Measurements from ENCODE around the gene ANAPC7. TPM values are rescaled to one million over a fixed set of nuclear protein-coding genes. Genes with fewer than 3 reads are reported as not detected.
A peak's percentile ranks its signal among the peaks of the same experiment; 100 is the strongest.
"Not testable (repeated sequence)": the region's sequence is repeated elsewhere in the genome, so short reads cannot be mapped to it uniquely, and the experiment has no call there.

The ANAPC7 gene
- total RNA-seq, 1 donor from 2014 or later = 72.0 TPM

DNA sequence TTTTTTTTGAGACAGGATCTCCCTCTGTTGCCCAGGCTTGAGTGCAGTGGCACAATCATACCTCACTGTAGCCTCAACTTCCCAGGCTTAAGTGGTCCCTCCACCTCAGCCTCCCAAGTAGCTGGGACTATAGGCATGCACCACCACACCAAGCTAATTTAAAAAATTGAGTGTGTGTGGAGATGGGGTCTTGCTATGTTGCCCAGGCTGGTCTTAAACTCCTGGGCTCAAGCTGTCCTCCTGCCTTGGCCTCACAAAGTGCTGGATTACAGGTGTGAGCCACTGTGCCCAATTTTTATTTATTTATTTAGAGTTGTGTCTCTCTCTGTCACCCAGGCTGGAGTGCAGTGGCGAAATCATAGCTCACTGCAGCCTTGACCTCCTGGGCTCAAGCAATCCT is 17.1 kb upstream of the ANAPC7 start:
- H3K4me3 Mint-ChIP-seq; H3K4me1 Mint-ChIP-seq (ENCODE audit: low read depth); H3K9me3 Mint-ChIP-seq; DNase-seq (ENCODE audit: low spot score); H3K36me3 Mint-ChIP-seq (ENCODE audit: low read depth); intact Hi-C loops (cut with micrococcal nuclease); H3K27ac Mint-ChIP-seq: not testable (repeated sequence)
- peaks cover 42% of the 10 kb centered on the region for H3K27me3 Mint-ChIP-seq (ENCODE audit: insufficient read depth)

DNA sequence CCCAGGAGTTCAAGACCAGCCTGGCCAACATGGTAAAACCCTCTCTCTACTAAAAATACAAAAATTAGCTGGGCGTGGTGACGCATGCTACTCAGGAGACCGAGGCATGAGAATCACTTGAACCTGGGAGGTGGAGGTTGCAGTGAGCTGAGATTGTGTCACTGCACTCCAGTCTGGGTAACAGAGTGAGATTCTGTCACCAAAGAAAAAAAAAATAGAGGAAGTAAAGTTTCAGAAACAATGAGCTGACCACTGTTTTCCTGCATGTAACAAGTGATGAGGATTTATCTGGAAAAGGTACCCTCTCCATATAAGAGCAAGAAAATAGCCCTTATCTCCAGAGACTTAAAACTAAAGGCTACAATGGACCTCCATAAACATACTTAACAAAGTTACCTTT is 13.6 kb upstream of the ANAPC7 start:
- intact Hi-C loops (cut with micrococcal nuclease); H3K4me3 Mint-ChIP-seq; H3K27ac Mint-ChIP-seq; DNase-seq (ENCODE audit: low spot score); H3K4me1 Mint-ChIP-seq (ENCODE audit: low read depth); H3K36me3 Mint-ChIP-seq (ENCODE audit: low read depth); H3K9me3 Mint-ChIP-seq: not testable (repeated sequence)
- peaks cover 28% of the 10 kb centered on the region for H3K27me3 Mint-ChIP-seq (ENCODE audit: insufficient read depth)

DNA sequence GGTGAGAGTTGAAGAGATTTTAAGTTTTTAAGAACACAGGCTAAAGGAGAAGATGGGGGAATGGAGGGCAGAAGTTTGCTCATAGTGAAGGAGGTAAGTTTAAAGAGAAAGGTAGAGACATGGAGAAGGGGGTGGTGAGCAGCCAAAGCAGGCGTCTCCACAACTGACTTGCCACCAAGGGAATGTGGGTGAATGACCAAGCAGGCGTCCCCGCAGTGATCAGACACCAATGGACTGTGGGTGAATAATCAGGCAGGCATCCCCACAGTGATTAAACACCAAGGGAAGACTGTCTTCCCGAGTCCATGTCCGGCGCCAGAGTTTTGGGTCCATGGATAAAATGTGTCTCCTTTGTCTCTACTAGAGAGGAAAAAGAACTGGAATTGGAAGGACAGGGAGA is 6.6 kb upstream of the ANAPC7 start:
- H3K27ac Mint-ChIP-seq; intact Hi-C loops (cut with micrococcal nuclease); H3K9me3 Mint-ChIP-seq; DNase-seq (ENCODE audit: low spot score); H3K36me3 Mint-ChIP-seq (ENCODE audit: low read depth); H3K4me3 Mint-ChIP-seq; H3K4me1 Mint-ChIP-seq (ENCODE audit: low read depth): not testable (repeated sequence)
- H3K27me3 Mint-ChIP-seq (ENCODE audit: insufficient read depth) = peaks cover 17% of the 10 kb centered on the region

DNA sequence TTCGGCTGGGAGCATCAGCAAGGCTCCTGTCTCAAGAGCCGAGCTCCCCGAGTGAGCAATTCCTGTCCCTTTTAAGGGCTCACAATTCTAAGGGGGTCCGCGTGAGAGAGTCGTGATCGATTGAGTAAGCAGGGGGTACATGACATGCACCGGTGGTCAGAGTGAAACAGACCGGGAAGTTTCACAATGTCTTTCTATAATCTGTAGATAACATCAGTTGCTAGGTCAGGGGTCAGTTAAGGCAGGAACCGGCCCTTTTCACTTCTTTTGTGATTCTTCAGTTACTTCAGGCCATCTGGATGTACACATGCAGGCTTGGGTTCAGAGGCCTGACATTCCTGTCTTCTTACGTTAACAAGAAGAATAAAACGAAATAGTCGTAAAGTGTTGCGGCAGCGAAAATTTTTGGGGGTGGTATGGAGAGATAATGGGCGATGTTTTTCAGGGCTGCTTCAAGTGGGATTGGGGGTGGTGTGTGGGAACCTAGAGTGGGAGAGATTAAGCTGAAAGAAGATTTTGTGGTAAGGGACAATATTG is 1.7 kb upstream of the ANAPC7 start:
- H3K4me1 Mint-ChIP-seq (ENCODE audit: low read depth) = peaks cover 22% of the 10 kb centered on the region
- peaks cover 12% of the 10 kb centered on the region for H3K36me3 Mint-ChIP-seq (ENCODE audit: low read depth)
- not testable (repeated sequence) for H3K27me3 Mint-ChIP-seq (ENCODE audit: insufficient read depth); H3K27ac Mint-ChIP-seq; DNase-seq (ENCODE audit: low spot score); H3K4me3 Mint-ChIP-seq; H3K9me3 Mint-ChIP-seq
- intact Hi-C loops (cut with micrococcal nuclease) = loop anchor here (2.0 kb wide), 1 partner anchor 124 kb away; the partner anchor contains the start of gene ATP2A2

DNA sequence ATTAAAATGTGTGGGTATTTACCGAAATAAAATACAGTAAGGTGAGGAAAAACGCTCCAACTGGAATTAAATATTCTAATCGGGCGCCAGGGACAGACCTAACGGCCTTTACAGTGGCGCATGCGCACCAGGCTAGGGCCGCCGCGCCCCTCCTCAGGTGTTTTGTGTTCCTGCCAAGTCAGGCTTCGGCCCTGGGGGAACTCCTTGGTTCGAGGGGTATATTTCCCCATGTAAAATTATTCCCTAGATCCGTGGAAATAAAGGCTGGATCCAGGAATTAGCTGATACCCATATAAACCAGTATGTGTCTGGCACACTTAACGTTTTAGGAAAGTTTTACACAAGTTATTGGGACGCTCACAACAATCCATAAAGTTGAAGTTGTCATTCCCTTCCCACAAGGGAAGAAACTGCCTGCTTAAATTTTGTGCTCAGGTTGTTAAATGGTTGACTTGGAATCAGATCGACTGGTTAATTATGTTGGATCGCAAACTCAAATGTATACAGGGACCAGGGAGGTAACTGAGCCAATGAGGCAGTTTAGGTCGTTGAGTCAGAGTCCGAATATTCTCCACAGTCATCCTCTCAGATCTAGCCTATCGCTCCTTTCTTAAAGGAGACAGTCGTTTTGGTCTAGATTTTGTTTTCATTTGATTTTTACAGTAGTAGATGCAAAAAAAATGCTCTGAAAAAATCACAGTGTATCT is 621 bp upstream of the ANAPC7 start:
- Mint-ChIP-seq H3K36me3 (ENCODE audit: low read depth) (peaks cover 18% of the 10 kb centered on the region), H3K4me3 (peak overlapping the region; percentile 100), H3K9me3 (no peaks in the 10 kb centered on the region), H3K27ac (peak overlapping the region; percentile 97), H3K27me3 (ENCODE audit: insufficient read depth) (no peaks in the 10 kb centered on the region), H3K4me1 (ENCODE audit: low read depth) (peaks cover 25% of the 10 kb centered on the region)
- intact Hi-C loops (cut with micrococcal nuclease) = loop anchor here (1.0 to 5.0 kb wide), 6 partner anchors 27 to 832 kb away; partner anchors contain the start of genes ARPC3, ATP2A2, FAM216A and GPN3
- DNase-seq (ENCODE audit: low spot score) = peak; percentile 68

DNA sequence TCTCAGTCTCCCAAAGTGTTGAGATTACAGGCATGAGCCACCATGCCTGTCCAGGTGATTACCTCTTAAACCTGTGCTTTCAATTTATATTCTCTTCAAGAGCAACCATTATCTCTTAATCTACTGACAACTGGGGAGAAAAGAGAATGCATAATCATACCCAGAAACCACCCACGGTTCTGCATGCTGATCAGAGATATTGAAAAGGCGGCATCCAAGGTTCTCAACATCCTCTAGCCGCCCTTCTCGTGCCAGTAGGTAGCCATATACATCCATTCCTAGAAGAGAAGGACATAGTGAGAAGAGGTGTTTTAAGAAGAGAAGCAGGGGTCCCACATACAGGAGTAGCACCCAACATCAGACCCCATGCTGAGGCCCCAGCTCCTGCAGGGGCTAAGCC is 20.8 kb downstream of the ANAPC7 start:
- peaks cover 18% of the 10 kb centered on the region for H3K4me1 Mint-ChIP-seq (ENCODE audit: low read depth)
- DNase-seq (ENCODE audit: low spot score) = no peak
- H3K4me3 Mint-ChIP-seq = no peak overlapping the region
- peak overlapping the region; percentile 71 for H3K27ac Mint-ChIP-seq
- H3K9me3 Mint-ChIP-seq = no peaks in the 10 kb centered on the region
- no peaks in the 10 kb centered on the region for H3K27me3 Mint-ChIP-seq (ENCODE audit: insufficient read depth)
- H3K36me3 Mint-ChIP-seq (ENCODE audit: low read depth) = peaks cover 52% of the 10 kb centered on the region
- intact Hi-C loops (cut with micrococcal nuclease) = no loop called here

DNA sequence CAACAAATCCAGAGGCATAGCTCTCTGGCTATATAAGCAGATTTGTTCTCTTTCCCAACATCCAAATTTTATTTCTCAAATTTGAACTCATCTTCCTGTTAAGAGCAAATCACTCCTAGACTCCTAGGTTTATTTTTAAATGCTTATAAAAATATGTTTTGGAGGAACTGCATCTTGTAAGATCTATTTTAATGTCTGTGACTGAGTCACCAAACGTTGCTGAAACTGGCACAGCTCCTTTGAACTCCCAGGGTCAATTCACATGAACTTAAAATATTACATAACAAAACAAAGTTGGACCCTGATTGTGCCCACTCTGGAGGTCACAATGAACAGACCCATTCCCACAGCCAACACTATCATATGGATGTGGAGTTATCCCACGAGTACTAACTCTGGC is 23.9 kb downstream of the ANAPC7 start:
- Mint-ChIP-seq H3K4me1 (ENCODE audit: low read depth) (peaks cover 10% of the 10 kb centered on the region), H3K36me3 (ENCODE audit: low read depth) (peaks cover 50% of the 10 kb centered on the region), H3K27me3 (ENCODE audit: insufficient read depth) (no peaks in the 10 kb centered on the region), H3K4me3 (no peak overlapping the region), H3K9me3 (no peaks in the 10 kb centered on the region), H3K27ac (no peak overlapping the region)
- intact Hi-C loops (cut with micrococcal nuclease) = no loop called here
- no peak for DNase-seq (ENCODE audit: low spot score)

DNA sequence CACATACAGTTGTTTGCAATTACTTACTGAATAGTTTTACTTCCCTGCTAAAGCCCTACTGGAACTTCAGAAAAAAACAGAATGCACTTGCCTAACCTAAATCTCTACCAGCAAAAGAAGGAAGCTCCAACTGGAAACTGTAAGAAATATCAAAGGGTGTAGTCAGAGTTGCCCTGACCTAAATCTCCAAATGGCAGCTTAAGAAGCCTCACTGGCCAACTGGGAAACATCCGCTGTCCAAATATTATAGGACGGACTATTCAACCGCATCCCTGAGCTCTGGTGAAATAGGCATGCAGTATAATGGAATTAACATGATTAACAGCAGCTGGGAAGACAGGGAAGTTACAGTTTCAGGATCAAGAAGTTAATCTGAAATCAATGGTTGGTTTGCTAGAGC is 24.3 kb downstream of the ANAPC7 start:
- Mint-ChIP-seq H3K4me1 (ENCODE audit: low read depth) (peaks cover 7% of the 10 kb centered on the region), H3K27me3 (ENCODE audit: insufficient read depth) (no peaks in the 10 kb centered on the region), H3K27ac (no peak overlapping the region), H3K4me3 (no peak overlapping the region), H3K36me3 (ENCODE audit: low read depth) (peaks cover 51% of the 10 kb centered on the region), H3K9me3 (no peaks in the 10 kb centered on the region)
- intact Hi-C loops (cut with micrococcal nuclease) = no loop called here
- no peak for DNase-seq (ENCODE audit: low spot score)

DNA sequence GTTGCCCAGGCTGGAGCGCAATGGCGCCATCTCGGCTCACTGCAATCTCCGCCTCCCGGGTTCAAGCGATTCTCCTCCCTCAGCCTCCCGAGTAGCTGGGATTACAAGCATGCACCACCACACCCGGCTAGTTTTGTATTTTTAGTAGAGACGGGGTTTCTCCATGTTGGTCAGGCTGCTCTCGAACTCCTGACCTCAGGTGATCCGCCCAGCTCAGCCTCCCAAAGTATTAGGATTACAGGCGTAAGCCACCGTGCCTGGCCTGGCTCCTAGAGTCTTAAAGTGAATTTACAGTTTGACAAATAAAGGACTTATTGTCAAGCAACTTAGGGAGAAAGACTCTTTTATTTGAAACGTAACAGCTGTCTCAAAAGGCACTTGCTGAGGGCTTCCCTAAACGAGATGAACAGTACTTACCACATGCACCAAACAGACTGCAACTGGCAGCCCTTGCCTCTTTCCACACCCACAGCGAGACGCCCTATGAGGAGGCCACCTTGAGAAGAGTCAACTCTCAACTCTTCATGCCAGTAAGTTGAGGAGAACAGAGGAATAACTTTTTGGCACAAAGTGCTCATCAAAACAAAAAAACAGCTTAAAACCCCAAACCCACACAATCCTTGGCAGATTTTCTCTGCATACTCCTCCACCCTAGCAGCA is 25.2 kb downstream of the ANAPC7 start:
- H3K9me3 Mint-ChIP-seq; H3K4me3 Mint-ChIP-seq; H3K27ac Mint-ChIP-seq; intact Hi-C loops (cut with micrococcal nuclease); H3K27me3 Mint-ChIP-seq (ENCODE audit: insufficient read depth); H3K4me1 Mint-ChIP-seq (ENCODE audit: low read depth); DNase-seq (ENCODE audit: low spot score): not testable (repeated sequence)
- H3K36me3 Mint-ChIP-seq (ENCODE audit: low read depth) = peaks cover 53% of the 10 kb centered on the region

DNA sequence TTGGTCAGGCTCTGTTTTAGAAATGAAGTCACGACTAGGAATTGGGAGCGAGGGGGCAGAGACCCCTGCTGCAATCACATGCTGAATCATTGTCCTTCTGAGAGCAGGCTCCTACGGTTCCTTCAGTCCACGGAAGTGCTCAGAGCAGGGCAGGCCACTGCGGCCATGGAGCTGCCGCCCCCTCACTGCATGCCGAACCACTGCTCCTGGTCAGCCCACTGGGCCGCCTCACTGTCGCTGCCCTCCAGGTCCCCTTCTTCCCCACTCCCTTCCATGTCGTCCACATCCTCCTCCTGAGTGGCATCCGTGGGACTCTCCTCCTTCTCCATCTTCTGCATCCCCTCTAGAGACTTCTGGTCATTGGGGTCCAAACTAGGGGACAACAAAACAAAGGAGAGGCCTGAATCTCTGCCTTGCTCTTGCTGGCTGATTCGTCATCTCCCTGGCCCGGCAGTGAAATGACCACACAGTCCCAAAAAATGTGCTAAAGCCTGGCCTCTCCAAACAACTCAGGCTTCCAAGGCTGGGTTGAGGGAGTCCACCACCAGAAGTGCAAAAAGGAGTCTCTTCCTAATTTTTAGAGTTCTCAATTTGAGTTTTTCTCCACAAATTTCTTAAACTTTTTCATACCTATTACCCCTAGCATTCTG is 29.4 kb downstream of the ANAPC7 start:
- intact Hi-C loops (cut with micrococcal nuclease) = no loop called here
- DNase-seq (ENCODE audit: low spot score) = no peak
- Mint-ChIP-seq H3K4me1 (ENCODE audit: low read depth) (no peaks in the 10 kb centered on the region), H3K27me3 (ENCODE audit: insufficient read depth) (no peaks in the 10 kb centered on the region), H3K36me3 (ENCODE audit: low read depth) (peaks cover 36% of the 10 kb centered on the region), H3K9me3 (no peaks in the 10 kb centered on the region), H3K4me3 (no peak overlapping the region), H3K27ac (no peak overlapping the region)

DNA sequence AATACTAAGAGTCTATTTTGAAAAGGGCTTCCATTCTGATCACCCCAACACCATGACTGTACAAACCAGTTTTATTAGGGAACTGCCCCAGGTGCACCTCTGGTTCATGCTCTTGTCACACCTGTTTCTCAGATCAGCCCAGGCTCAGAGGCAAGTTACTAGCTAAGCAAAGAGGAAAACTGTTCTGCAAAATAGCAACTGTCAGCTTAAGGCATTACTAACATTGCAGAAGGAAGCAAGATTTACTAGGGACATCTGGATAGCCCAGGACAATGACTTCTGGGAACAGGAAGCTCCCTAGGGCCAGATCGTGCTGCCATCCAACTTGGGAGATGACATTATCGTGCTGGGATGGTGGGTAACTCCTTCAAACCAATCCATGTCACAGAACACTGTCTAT is 30.1 kb downstream of the ANAPC7 start:
- no peaks in the 10 kb centered on the region for H3K27me3 Mint-ChIP-seq (ENCODE audit: insufficient read depth)
- no peak for DNase-seq (ENCODE audit: low spot score)
- peaks cover 31% of the 10 kb centered on the region for H3K36me3 Mint-ChIP-seq (ENCODE audit: low read depth)
- intact Hi-C loops (cut with micrococcal nuclease) = no loop called here
- no peaks in the 10 kb centered on the region for H3K9me3 Mint-ChIP-seq
- H3K27ac Mint-ChIP-seq = no peak overlapping the region
- no peaks in the 10 kb centered on the region for H3K4me1 Mint-ChIP-seq (ENCODE audit: low read depth)
- no peak overlapping the region for H3K4me3 Mint-ChIP-seq

DNA sequence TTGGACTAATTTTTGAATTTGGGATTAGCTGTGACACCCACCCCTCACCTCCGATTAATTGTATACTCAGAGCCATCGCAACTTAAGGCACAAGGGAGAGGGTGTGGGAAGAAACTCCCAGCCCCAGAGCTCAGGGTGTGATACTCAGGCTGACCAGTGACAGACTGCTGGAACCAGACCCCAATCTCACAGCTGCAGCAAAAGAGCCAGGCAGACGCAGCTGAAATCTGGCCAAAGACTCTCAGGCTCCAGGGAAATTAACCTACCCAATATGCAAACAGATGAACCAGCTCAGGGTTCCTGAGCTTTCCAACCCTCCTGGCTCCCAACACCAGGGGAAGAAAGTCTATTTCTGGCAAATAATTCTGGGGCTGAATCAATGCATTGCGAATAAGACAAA is 30.5 kb downstream of the ANAPC7 start:
- Mint-ChIP-seq H3K4me1 (ENCODE audit: low read depth) (no peaks in the 10 kb centered on the region), H3K27me3 (ENCODE audit: insufficient read depth) (no peaks in the 10 kb centered on the region), H3K36me3 (ENCODE audit: low read depth) (peaks cover 27% of the 10 kb centered on the region), H3K27ac (no peak overlapping the region), H3K9me3 (no peaks in the 10 kb centered on the region), H3K4me3 (no peak overlapping the region)
- no peak for DNase-seq (ENCODE audit: low spot score)
- intact Hi-C loops (cut with micrococcal nuclease) = no loop called here

DNA sequence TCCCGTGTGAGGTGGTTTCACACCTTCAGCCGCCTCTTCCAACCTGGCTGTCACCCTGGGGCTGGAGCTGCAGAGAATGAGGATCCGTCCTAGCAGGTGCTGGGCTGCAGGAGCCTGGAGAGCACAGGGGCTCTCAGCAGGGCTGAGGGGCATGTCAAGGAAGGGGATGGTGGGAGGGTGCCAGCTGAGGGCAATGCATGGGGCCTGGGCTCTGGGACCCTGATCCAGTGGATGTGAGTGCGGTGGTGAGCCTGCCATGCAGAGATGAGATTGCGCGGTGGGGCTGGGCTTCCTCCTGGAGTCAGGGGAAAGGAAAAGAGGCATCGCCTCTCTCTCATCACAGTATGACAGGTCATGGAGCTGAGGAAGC is 31.5 kb downstream of the ANAPC7 start:
- Mint-ChIP-seq H3K27me3 (ENCODE audit: insufficient read depth) (no peaks in the 10 kb centered on the region), H3K27ac (no peak overlapping the region), H3K4me3 (no peak overlapping the region), H3K4me1 (ENCODE audit: low read depth) (no peaks in the 10 kb centered on the region), H3K9me3 (no peaks in the 10 kb centered on the region), H3K36me3 (ENCODE audit: low read depth) (peaks cover 22% of the 10 kb centered on the region)
- intact Hi-C loops (cut with micrococcal nuclease) = no loop called here
- no peak for DNase-seq (ENCODE audit: low spot score)
